ENCODE data around the gene ZBTB20.

DNA sequence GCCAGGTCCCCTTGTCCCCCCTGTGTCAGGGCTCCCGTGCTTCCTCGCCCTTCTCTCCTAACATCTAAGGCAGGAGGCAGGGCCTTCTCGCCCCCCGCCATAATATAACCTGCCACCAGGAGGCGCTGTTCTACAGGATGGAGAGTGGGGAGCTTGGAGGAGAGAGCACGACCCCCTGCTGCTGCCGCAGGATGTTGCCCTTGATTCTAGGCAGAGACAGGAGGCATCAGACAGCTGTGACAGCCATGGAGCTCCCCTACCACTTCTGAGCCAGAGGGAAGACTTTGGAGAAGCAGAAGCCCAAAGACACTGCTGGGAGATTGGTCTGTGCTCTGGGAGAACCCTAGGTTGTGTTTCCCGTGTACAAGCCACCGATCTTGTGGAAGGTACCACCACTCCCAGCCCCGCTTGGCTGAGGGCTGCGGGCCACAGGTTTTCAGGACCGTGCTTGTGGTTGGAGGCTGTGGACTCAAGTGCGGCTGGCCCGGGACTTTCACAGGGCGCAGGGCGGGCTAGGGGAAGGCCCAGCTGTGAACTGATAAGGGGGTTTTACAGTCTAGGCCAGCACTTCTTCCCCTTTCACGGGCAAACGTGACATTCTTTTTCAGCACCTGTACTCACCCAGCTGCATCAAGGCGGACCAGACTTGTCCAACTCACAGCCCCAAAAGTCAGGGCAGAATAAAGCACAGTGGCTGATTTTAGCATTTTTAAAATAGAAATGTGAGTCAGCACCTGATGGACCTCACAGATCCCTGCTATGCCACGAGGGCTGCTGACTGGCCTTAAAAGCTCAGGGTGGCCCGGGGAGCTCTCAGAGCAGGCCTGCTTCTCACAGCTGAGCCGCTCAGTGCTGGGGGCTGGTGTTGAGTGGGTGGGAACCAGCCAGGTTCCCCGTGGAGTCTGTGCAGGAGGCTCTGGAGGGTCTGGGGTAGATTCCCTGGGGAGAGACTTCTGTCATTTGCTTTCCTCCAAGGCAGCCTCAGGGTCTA lies 855.9 kb downstream of the ZBTB20 start:
- TF ChIP-seq, protein P1, sequence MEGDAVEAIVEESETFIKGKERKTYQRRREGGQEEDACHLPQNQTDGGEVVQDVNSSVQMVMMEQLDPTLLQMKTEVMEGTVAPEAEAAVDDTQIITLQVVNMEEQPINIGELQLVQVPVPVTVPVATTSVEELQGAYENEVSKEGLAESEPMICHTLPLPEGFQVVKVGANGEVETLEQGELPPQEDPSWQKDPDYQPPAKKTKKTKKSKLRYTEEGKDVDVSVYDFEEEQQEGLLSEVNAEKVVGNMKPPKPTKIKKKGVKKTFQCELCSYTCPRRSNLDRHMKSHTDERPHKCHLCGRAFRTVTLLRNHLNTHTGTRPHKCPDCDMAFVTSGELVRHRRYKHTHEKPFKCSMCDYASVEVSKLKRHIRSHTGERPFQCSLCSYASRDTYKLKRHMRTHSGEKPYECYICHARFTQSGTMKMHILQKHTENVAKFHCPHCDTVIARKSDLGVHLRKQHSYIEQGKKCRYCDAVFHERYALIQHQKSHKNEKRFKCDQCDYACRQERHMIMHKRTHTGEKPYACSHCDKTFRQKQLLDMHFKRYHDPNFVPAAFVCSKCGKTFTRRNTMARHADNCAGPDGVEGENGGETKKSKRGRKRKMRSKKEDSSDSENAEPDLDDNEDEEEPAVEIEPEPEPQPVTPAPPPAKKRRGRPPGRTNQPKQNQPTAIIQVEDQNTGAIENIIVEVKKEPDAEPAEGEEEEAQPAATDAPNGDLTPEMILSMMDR (IDR thresholded peaks at IDR 0.05) = peak; percentile 58 to 77 (median 72)
- no peak for TF ChIP-seq POLR2A (IDR thresholded peaks at IDR 0.05)
